Suprapubic skin (tissue), 4 donors: ENCODE results near the gene PLAC8. TPM values are rescaled to one million over a fixed set of nuclear protein-coding genes. Genes with fewer than 3 reads are reported as not detected.
"Not testable (repeated sequence)": the region's sequence is repeated elsewhere in the genome, so short reads cannot be mapped to it uniquely, and the experiment has no call there.

ENCODE experiments used
- DNase-seq, 2 donors: peaks; one replicate each; pipeline ENCODE4 v3.0.0-alpha.2; 2019; ENCODE audit warnings: low spot score in 2 of 2
- H3K27ac ChIP-seq: fragments of 200-600 bp; sonication (generic); one replicate; pipeline ENCODE4 v1.5.1; 2019
- H3K27me3 ChIP-seq: fragments of 200-600 bp; sonication (generic); one replicate; pipeline ENCODE4 v1.5.1; 2019
- H3K36me3 ChIP-seq: fragments of 200-600 bp; sonication (generic); one replicate; pipeline ENCODE4 v1.5.1; 2019
- H3K4me1 ChIP-seq: fragments of 200-600 bp; sonication (generic); one replicate; pipeline ENCODE4 v1.5.1; 2019
- H3K4me3 ChIP-seq: fragments of 200-600 bp; sonication (generic); one replicate; pipeline ENCODE4 v1.5.1; 2019; ENCODE audit warnings: mild to moderate bottlenecking
- H3K9me3 ChIP-seq: fragments of 200-600 bp; sonication (generic); one replicate; pipeline ENCODE4 v1.5.1; 2019
- CTCF ChIP-seq, 2 donors: fragments of 200-600 bp in 1 of 2; fragments of 450-650 bp in 1 of 2; sonication (generic) in 1 of 2; IDR thresholded peaks; one replicate each; pipeline ENCODE4 v1.5.1; 2016 to 2019; ENCODE audit warnings: antibody characterized with exemption in 2 of 2, mild to moderate bottlenecking in 1 of 2, moderate library complexity in 1 of 2
- EP300 ChIP-seq: sonication (generic); formaldehyde crosslinking; IDR thresholded peaks from one replicate; pipeline ENCODE4 v1.6.1; 2017; ENCODE audit warnings: antibody characterized with exemption
- POLR2A ChIP-seq, 2 donors: fragments of 450-650 bp; IDR thresholded peaks; one replicate each; pipeline ENCODE4 v1.6.1; 2017; ENCODE audit warnings: antibody characterized with exemption in 2 of 2, mild to moderate bottlenecking in 2 of 2, moderate library complexity in 2 of 2
- POLR2AphosphoS5 ChIP-seq, 3 donors: sonication (generic); formaldehyde crosslinking; IDR thresholded peaks; one replicate each; pipeline ENCODE4 v1.6.1; 2017; ENCODE audit warnings: antibody characterized with exemption in 3 of 3
- WGBS: methylation state at CpG from one replicate; pipeline ENCODE4 v1.1.5; 2018; 5-methylcytosine and 5-hydroxymethylcytosine counted together
- total RNA-seq, 4 donors: library from RNA; depleted of rRNA; stranded (reverse); fragments of >200 nt; gene quantifications; one replicate each; pipeline ENCODE4 v1.1.0, GENCODE V29; 2016

PLAC8 gene
- total RNA-seq, 4 donors from 2014 or later: 1.3 TPM; not detected in 2

GRCh38 chr4:83112231-83112630 lies 2.3 kb downstream of the PLAC8 start:
- H3K36me3 ChIP-seq: no peaks in the 10 kb centered on the region
- WGBS: 78% methylated on average over 2 of the region's 2 CpGs
- peaks cover 11% of the 10 kb centered on the region for H3K4me1 ChIP-seq
- H3K9me3 ChIP-seq: no peaks in the 10 kb centered on the region
- H3K4me3 ChIP-seq: no peak overlapping the region
- no peaks in the 10 kb centered on the region for H3K27me3 ChIP-seq
- no peak overlapping the region for H3K27ac ChIP-seq
- DNase-seq: no peak
- TF ChIP-seq CTCF (IDR thresholded peaks at IDR 0.05): no peak
- no peak for TF ChIP-seq EP300
- no peak for TF ChIP-seq POLR2A (IDR thresholded peaks at IDR 0.05)
- TF ChIP-seq POLR2AphosphoS5 (IDR thresholded peaks at IDR 0.05): no peak

DNA sequence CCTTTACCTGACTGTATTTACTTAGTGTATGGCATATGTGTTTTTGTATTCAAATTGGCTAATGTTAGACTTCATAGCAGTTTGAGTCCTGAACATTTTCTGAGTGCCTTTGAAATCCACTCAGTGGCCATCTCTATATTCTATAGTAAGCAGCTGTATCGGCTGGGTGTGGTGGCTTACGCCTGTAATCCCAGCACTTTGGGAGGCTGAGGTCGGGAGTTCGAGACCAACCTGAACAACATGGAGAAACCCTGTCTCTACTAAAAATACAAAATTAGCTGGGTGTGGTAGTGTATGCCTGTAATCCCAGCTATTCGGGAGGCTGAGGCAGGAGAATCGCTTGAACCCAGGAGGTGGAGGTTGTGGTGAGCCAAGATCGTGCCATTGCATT lies 2.8 kb downstream of the PLAC8 start:
- peaks cover 11% of the 10 kb centered on the region for H3K4me1 ChIP-seq
- not testable (repeated sequence) for H3K27me3 ChIP-seq, H3K36me3 ChIP-seq, DNase-seq, H3K27ac ChIP-seq, H3K9me3 ChIP-seq, H3K4me3 ChIP-seq
- 96% methylated on average over 7 of the region's 7 CpGs for WGBS

- TF ChIP-seq EP300 (no peak), POLR2A (IDR thresholded peaks at IDR 0.05) (no peak), CTCF (IDR thresholded peaks at IDR 0.05) (no peak), POLR2AphosphoS5 (IDR thresholded peaks at IDR 0.05) (no peak)
- H3K36me3 ChIP-seq: no peaks in the 10 kb centered on the region
- WGBS: 77% methylated on average over 8 of the region's 8 CpGs
- DNase-seq: no peak
- no peaks in the 10 kb centered on the region for H3K9me3 ChIP-seq
- no peak overlapping the region for H3K27ac ChIP-seq
- H3K27me3 ChIP-seq: no peaks in the 10 kb centered on the region
- peaks cover 11% of the 10 kb centered on the region for H3K4me1 ChIP-seq
- no peak overlapping the region for H3K4me3 ChIP-seq
Observed at GRCh38 chr4:83110970-83111750, 3.4 kb downstream of the PLAC8 start.

DNA sequence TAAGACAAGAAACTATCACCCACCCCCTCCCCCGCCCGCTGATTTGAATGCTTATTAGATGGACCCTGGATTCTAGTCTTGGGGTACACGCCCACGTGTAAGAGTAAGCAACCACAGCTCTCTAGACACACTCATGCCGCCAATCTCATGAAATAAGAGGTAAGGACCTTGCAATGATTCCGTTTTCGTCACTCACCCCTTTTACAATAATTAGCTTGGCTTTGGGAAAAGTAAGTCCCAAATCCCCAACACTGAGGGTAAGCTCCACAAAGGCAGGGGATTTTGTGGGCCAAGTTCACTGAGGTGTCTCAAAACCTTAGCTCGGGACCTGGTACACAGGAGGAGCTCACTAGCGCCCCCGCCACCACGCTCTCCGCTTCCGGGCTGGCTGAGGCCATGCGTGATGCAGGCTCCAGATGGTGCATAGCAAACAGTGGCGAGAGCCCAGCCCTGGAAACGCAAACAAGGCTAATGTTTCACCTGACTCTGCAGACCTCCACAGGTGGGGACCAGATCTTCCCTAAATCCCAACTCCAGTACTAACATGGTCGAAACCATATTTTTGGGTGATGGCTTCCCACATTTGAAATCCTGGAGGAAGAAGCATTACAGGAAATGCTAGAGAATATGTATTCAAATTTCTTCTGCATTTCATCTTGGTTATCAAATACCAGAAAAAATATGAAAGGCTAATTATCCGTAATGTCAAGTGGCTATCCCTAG lies 4.1 kb downstream of the PLAC8 start:
- H3K4me3 ChIP-seq: peak overlapping the region; percentile 64
- TF ChIP-seq EP300 (no peak), CTCF (IDR thresholded peaks at IDR 0.05) (peak in 1 of 2 donors; percentile 65), POLR2AphosphoS5 (IDR thresholded peaks at IDR 0.05) (no peak), POLR2A (IDR thresholded peaks at IDR 0.05) (no peak)
- 5% methylated on average over 14 of the region's 18 CpGs for WGBS
- peaks cover 11% of the 10 kb centered on the region for H3K4me1 ChIP-seq
- H3K27ac ChIP-seq: no peak overlapping the region
- H3K27me3 ChIP-seq: no peaks in the 10 kb centered on the region
- DNase-seq: peak; percentile 87 to 89
- no peaks in the 10 kb centered on the region for H3K36me3 ChIP-seq
- H3K9me3 ChIP-seq: no peaks in the 10 kb centered on the region

DNA sequence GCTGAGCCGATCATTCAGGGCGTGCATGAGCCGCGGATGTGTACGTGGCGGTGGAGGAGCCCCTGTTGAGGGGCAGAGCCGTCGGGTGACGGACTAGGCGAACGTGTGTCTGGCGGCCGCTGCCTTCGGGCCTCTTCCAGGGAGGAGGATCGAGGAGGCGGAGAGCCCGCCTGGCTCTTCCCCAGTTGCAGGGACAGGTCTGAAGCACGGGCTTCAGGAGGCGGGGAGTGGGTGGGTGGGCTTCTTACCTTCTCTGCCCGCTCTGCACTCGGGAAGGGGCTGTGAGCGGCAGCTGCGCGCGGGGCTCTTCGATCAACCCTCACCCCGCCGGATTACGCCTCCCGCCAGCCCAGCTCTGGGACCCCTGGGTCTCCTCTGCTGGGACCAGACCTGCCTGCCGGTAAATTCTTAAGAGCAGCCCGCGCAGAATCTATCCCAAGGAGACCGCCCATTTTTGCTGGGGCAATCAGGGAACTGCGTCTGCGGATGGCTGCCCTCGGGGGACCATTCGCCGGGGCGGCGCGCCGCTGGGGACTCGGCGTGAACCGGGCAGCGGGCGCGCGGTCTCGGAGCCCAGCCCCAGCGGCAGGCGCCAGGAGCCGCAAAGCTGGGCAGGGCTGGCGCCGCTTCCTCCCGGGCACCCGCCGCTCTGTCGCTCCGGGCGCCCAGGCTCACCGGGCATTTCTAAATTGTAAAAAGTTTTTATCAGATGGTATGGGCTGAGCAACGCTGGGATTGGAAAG lies 4.9 kb downstream of the PLAC8 start:
- DNase-seq: peak in 1 of 2 donors; percentile 66
- Histone ChIP-seq H3K9me3 (no peaks in the 10 kb centered on the region), H3K27ac (no peak overlapping the region), H3K27me3 (no peaks in the 10 kb centered on the region), H3K4me1 (peaks cover 11% of the 10 kb centered on the region), H3K4me3 (peak overlapping the region; percentile 64), H3K36me3 (no peaks in the 10 kb centered on the region)
- WGBS: 3% methylated on average over 31 of the region's 64 CpGs
- no peak for TF ChIP-seq EP300
- TF ChIP-seq POLR2A (IDR thresholded peaks at IDR 0.05): no peak
- TF ChIP-seq CTCF (IDR thresholded peaks at IDR 0.05): no peak
- TF ChIP-seq POLR2AphosphoS5 (IDR thresholded peaks at IDR 0.05): no peak
